K562 treated with DMSO at 1 percent for 4 hours (cell line): Measurements from ENCODE around the gene ZNF814. TPM values are rescaled to one million over a fixed set of nuclear protein-coding genes. Genes with fewer than 3 reads are reported as not detected.

Experiments used
- total RNA-seq: library from RNA; unstranded; fragments of 300-600 nt; gene quantifications from 2 replicates; pipeline ENCODE4 v1.2.3, GENCODE V29; 2022; ENCODE audit not compliant: insufficient read depth

Gene ZNF814
- total RNA-seq = 1.8 and 3.0 TPM in 2 replicates

GRCh38 chr19:57888560-57889231 lies at the start of gene ZNF814:
ZNF814 (minus strand) TSS chr19:57889037; CDS start chr19:57888802, 235 bp downstream.

GRCh38 chr19:57934820-57935665 lies 46.2 kb upstream of the ZNF814 start, which contains the start of gene ZNF418:
ZNF418 (minus strand) TSS chr19:57935402; CDS start chr19:57933822, 1,580 bp downstream.

GRCh38 chr19:57916168-57916995 lies 27.5 kb upstream of the ZNF814 start, which contains the start of gene ZNF417:
ZNF417 (minus strand) TSS chr19:57916592; CDS start chr19:57916411, 181 bp downstream.

GRCh38 chr19:57849666-57850473 lies 39.0 kb downstream of the ZNF814 start, which contains the start of gene ZNF587:
ZNF587 (plus strand) TSS chr19:57849859; CDS start chr19:57850039, 180 bp downstream.

GRCh38 chr19:57830071-57830602 lies 58.7 kb downstream of the ZNF814 start, which contains the start of gene ZNF587B:
ZNF587B (plus strand) TSS chr19:57830299; CDS start chr19:57830529, 230 bp downstream.

GRCh38 chr19:57814505-57815246 lies 74.2 kb downstream of the ZNF814 start, which contains the start of gene ZNF552:
ZNF552 (minus strand) TSS chr19:57814913; CDS start chr19:57814743, 170 bp downstream.

Other genes starting within 250 kb of the ZNF814 start
- not detected in 2 replicates for gene ZSCAN4, start 220.1 kb downstream of the ZNF814 start, total RNA-seq
- 1.8 and 2.2 TPM in 2 replicates for gene ZNF551, start 207.1 kb downstream of the ZNF814 start, total RNA-seq
- not detected in 2 replicates for gene ZNF154, start 179.8 kb downstream of the ZNF814 start, total RNA-seq
- 1.2 and 3.0 TPM in 2 replicates for gene ZNF671, start 161.4 kb downstream of the ZNF814 start, total RNA-seq
- gene ZNF776, start 142.2 kb downstream of the ZNF814 start, total RNA-seq = 5.8 and 7.1 TPM in 2 replicates
- 1.4 and 1.7 TPM in 2 replicates for gene ZNF586, start 119.4 kb downstream of the ZNF814 start, total RNA-seq
- 2.2 and 6.9 TPM in 2 replicates for gene ZNF552, start 74.1 kb downstream of the ZNF814 start, total RNA-seq
- 3.3 and 3.9 TPM in 2 replicates for gene ZNF587B, start 58.7 kb downstream of the ZNF814 start, total RNA-seq
- gene ZNF587, start 39.2 kb downstream of the ZNF814 start, total RNA-seq = 6.8 and 7.0 TPM in 2 replicates
- gene ZNF417, start 27.6 kb upstream of the ZNF814 start, total RNA-seq = 1.7 and 7.3 TPM in 2 replicates
- not detected in 2 replicates for gene ZNF418, start 46.4 kb upstream of the ZNF814 start, total RNA-seq
- not detected in 2 replicates for gene ZNF256, start 58.7 kb upstream of the ZNF814 start, total RNA-seq
- not detected in 2 replicates for gene C19orf18, start 85.5 kb upstream of the ZNF814 start, total RNA-seq
- gene ZNF606, start 113.8 kb upstream of the ZNF814 start, total RNA-seq = 0.74 and 0.77 TPM in 2 replicates
- gene ZSCAN1, start 145.0 kb upstream of the ZNF814 start, total RNA-seq = not detected in 2 replicates
- not detected in 2 replicates for gene ZNF135, start 170.2 kb upstream of the ZNF814 start, total RNA-seq
- gene ZSCAN18, start 209.2 kb upstream of the ZNF814 start, total RNA-seq = 3.4 and 8.5 TPM in 2 replicates